Lower leg skin (tissue), 3 donors: ENCODE results near the gene ERVH48-1.

Source experiments
- CTCF ChIP-seq, 3 donors: fragments of 450-650 bp; IDR thresholded peaks; one replicate each; pipeline ENCODE4 v1.5.1; 2016; ENCODE audit warnings: antibody characterized with exemption in 3 of 3, mild to moderate bottlenecking in 3 of 3, moderate library complexity in 2 of 3
- POLR2A ChIP-seq, 2 donors: fragments of 450-650 bp; IDR thresholded peaks; one replicate each; pipeline ENCODE4 v1.6.1; 2016 to 2017; ENCODE audit warnings: antibody characterized with exemption in 2 of 2, mild to moderate bottlenecking in 1 of 2, moderate library complexity in 1 of 2

GRCh38 chr21:42892582-42892930, 32.9 kb downstream of the ERVH48-1 start:
- TF ChIP-seq CTCF (IDR thresholded peaks at IDR 0.05) = no peak
- TF ChIP-seq POLR2A (IDR thresholded peaks at IDR 0.05) = no peak
